ENCODE data around the gene MOBP. TPM values are rescaled to one million over a fixed set of nuclear protein-coding genes. Genes with fewer than 3 reads are reported as not detected.

Gene MOBP
- total RNA-seq, 1 donor from 2014 or later: not detected

DNA sequence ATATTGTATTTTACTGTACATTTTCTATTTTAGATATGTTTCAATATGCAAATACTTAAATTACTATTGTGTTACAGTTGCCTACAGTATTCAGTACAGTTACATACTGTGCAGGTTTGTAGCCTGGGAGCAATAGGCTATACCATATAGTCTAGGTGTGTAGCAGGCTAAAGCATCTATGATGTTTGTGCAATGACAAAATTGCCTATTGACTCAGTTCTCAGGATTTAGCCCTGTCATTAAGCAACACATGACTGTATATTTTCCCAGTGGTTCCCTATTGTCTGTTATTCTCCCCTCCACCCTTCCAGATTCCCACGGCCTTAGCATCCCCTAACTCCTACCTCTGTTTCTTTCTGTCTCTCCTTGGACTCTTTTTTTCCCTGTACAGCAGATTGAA lies 10.7 kb downstream of the MOBP start:
- DNase-seq (no peak), ATAC-seq (no peak)

GRCh38 chr3:39479701-39480414 lies 12.4 kb downstream of the MOBP start:
- no peak for ATAC-seq
- intact Hi-C loops (cut with micrococcal nuclease): no loop called here
- DNase-seq: no peak

More for the DNA sequence above, 10.7 kb downstream of the MOBP start:
- intact Hi-C loops (cut with micrococcal nuclease): no loop called here

GRCh38 chr3:39485547-39485946 lies 18.1 kb downstream of the MOBP start:
- DNase-seq (no peak), ATAC-seq (no peak)
- intact Hi-C loops (cut with micrococcal nuclease): no loop called here

DNA sequence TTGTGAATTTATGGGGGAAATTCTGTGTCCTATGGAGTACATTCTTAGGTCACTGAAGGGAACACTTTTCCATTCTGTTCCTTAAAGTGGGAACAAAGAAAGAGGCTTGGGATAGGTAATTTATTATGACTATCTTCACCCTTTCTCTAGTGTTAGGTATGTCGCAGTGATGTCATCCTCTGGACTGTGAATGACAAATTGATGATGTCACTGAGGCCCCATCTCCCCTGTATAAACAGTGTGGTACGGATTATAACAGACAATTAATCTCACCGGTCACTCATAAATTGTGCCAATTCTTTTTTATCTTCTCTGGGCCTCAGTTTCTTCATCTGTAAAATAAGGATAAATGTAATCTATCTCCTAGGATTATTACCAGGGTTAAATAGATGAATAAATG lies 23.5 kb downstream of the MOBP start:
- DNase-seq (no peak), ATAC-seq (no peak)
- intact Hi-C loops (cut with micrococcal nuclease): no loop called here

- DNase-seq (no peak), ATAC-seq (no peak)
- intact Hi-C loops (cut with micrococcal nuclease): no loop called here
Measured at GRCh38 chr3:39491733-39492350, 24.4 kb downstream of the MOBP start.

- ATAC-seq (no peak), DNase-seq (no peak)
- intact Hi-C loops (cut with micrococcal nuclease): no loop called here
Measured at GRCh38 chr3:39494781-39495180, 27.3 kb downstream of the MOBP start.

DNA sequence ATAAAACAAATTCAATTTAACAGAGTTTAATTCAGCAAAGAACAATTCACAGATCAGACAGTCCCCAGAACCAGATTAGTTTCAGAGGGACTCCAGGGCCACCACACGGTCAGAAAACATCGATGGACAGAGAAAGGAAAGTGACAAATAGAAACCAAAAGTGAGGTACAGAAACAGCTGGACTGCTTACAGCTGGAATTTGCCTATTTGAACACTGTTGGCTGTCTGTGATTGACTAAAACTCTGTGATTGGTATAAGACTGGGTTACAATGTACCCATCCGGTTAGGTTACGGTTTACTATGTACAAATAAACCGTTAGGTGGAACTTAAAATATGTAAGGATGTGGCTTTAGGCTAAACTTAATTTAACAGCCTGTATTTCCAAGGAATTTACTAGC lies 30.3 kb downstream of the MOBP start:
- ATAC-seq (no peak), DNase-seq (no peak)
- intact Hi-C loops (cut with micrococcal nuclease): loop anchor here (2.0 kb wide), 1 partner anchor 49 kb away; no protein-coding TSS in a partner anchor

DNA sequence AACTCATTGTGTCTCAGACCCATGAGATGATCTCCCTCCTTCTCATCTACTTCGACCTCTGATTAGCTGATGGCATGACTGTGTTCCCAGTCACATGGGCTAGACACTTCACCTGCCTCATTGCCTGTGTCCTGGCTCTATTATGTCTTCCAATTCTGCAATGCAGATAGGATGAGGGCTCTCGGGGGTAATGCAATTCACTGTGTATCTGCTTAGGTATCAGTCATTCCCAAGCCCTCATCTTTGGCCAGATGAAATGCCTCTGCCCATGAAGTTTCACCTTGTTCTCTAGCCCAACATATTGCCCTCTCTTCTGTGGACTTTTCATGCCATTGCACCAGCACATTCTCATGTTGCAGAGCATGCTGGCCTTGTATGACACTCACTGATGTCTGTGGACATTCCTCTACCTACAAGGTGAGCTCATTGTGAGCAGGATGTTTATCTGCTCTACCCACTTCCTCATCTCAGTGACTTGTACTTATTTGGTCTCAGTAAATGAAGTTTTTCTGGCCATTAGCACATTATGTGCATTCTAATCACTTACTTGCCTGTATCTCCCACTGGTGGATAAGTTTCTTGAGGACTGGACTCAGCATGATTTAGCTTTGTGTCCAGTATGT lies 32.3 kb downstream of the MOBP start:
- intact Hi-C loops (cut with micrococcal nuclease): loop anchor here (2.0 kb wide), 1 partner anchor 51 kb away; no protein-coding TSS in a partner anchor
- ATAC-seq (no peak), DNase-seq (no peak)

- ATAC-seq: no peak
- DNase-seq: no peak
- intact Hi-C loops (cut with micrococcal nuclease): no loop called here
Measured at GRCh38 chr3:39501059-39501458, 33.6 kb downstream of the MOBP start.

DNA sequence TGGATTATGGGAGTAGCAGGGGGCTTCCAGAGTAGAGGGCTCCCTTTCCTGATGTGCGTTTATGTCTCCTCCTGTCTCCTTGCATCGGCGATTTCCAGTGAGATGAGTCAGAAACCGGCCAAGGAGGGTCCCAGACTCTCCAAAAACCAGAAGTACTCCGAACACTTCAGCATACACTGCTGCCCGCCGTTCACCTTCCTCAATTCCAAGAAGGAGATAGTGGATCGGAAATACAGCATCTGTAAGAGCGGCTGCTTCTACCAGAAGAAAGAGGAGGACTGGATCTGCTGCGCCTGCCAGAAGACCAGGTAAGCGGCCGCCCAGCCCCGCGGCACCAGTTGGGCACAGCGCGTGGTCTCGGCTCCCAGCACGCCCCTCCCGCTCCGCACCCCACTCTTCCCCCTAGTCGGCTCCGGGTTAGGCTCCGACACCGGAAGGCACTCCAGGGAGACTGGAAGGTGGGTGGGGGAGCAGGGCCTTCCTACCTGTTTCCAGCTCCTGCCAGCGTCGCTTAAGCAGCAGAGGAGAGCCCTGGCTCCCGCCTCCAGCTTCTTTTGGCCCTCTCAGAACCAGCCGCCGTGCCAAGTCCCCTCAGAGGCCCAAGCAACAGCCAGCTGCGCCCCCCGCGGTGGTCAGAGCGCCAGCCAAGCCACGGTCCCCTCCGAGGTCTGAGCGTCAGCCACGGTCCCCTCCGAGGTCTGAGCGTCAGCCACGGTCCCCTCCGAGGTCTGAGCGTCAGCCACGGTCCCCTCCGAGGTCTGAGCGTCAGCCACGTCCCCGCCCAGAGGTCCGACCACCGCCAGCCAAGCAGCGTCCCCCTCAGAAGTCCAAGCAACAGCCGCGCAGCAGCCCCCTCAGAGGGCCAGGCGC lies 34.7 kb downstream of the MOBP start:
- ATAC-seq (no peak), DNase-seq (no peak)
- intact Hi-C loops (cut with micrococcal nuclease): no loop called here

GRCh38 chr3:39502838-39503145 lies 35.3 kb downstream of the MOBP start:
- intact Hi-C loops (cut with micrococcal nuclease): no loop called here
- ATAC-seq (no peak), DNase-seq (no peak)

DNA sequence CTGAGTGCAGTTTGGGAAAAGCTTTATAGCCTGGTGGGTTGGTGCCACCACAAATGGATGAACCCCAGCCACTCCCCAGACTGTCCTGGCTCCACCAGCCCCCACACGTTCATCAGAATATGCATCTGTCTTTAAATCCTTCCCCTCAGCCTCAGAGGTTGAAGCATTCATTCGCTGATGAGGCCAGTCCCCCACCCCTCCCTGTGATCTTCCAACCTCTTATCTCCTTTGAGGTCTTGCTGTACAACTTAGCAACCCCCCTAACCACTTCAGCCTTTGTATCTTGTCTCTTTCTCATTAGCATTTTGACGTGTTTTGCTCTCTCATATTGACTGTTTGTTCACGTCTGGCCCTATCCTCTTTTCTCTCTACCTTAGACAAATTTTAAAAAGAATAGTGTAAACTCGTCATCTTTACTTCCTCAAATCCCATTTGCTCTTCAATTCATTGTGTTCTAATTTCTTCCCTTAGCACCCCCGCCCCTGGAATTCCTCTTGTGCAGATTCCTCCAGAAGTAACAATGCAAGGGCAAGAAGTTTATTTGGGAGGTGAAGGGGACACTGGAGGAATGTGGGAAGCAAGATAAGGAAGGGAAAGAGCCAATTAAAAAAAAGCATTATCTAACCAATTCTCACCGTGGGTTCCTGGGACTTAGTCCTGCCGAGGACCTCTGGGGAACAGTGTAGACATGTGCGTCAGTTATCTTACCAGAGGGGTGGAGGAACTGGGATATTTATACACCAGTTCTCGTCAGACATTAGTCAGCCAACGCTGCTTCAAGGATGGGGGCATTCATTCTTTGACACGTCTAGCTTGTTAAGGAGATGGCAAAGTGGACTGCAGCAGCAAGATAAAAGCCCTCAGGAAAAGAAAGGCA lies 38.6 kb downstream of the MOBP start:
- no peak for DNase-seq
- no peak for ATAC-seq
- intact Hi-C loops (cut with micrococcal nuclease): no loop called here

DNA sequence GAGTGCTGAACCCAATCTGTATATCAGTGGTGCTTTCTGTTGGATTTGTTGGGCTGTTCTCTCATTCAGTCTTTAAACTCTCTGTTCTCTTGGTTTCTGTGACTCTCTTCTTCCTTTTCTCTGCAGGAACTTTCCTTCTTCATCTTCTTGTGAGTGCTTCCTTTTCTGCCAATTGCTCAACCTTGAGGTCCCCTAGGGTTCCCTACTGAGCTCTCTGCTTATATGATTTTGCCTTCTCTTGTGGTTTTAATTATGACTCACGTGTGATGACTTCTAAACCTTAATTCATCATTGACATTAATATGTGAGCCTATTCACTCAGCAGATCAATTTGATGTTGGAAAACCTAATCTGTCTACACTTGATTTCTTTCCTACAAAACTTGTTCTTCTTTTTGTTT lies 39.4 kb downstream of the MOBP start:
- ATAC-seq: no peak
- no peak for DNase-seq
- intact Hi-C loops (cut with micrococcal nuclease): no loop called here

GRCh38 chr3:39513791-39514369 lies 46.4 kb downstream of the MOBP start:
- ATAC-seq (no peak), DNase-seq (no peak)
- intact Hi-C loops (cut with micrococcal nuclease): no loop called here

GRCh38 chr3:39515681-39516441 lies 48.4 kb downstream of the MOBP start:
- ATAC-seq (no peak), DNase-seq (no peak)
- intact Hi-C loops (cut with micrococcal nuclease): no loop called here

GRCh38 chr3:39519103-39519502 lies 51.6 kb downstream of the MOBP start:
- no peak for DNase-seq
- intact Hi-C loops (cut with micrococcal nuclease): no loop called here

GRCh38 chr3:39519554-39520288 lies 52.2 kb downstream of the MOBP start:
- ATAC-seq: no peak
- DNase-seq: no peak
- intact Hi-C loops (cut with micrococcal nuclease): no loop called here

More at GRCh38 chr3:39519103-39519502, 51.6 kb downstream of the MOBP start:
- no peak for ATAC-seq

Measured in left ventricle myocardium superior (tissue), 1 donor.